MM.1S (cell line): ENCODE results near the gene SLC8A1.

Experiments
- EZH2 ChIP-seq: fragments of 300-600 bp; sonication (generic); optimal IDR thresholded peaks from 2 replicates; pipeline ENCODE3; 2017; ENCODE audit warnings: low read depth, mild to moderate bottlenecking, antibody characterized with exemption, low read length, mixed read lengths
- EZH2phosphoT487 ChIP-seq: fragments of 300-600 bp; sonication (generic); IDR thresholded peaks from 2 replicates; pipeline ENCODE4 v1.6.1; 2018; ENCODE audit warnings: antibody characterized with exemption, low read length
- TF ChIP-seq, protein P1 (sequence below): fragments of 300-600 bp; sonication (generic); IDR thresholded peaks from 2 replicates; pipeline ENCODE4 v1.5.1; 2016; ENCODE audit warnings: antibody characterized with exemption, low read length, mixed read lengths

DNA sequence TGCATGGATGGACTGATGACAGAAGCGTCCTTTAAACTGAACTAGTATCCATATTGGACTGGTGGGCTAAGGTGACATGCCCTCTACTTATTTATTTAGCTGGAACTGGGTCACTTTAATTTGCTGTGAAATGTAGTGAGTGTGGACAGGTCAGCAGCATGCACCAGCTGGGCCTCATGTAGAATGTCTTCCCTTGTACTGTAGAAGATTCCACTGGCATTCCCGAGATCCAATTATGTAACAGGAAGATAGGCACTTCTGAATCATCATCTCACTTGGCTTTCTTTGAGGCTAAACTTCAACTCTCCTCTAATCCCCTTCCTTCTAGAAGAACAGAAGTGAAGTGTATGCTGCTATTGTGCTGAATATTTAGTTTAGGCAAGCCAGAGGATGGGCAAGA is 296.2 kb downstream of the SLC8A1 start:
- TF ChIP-seq, protein P1, sequence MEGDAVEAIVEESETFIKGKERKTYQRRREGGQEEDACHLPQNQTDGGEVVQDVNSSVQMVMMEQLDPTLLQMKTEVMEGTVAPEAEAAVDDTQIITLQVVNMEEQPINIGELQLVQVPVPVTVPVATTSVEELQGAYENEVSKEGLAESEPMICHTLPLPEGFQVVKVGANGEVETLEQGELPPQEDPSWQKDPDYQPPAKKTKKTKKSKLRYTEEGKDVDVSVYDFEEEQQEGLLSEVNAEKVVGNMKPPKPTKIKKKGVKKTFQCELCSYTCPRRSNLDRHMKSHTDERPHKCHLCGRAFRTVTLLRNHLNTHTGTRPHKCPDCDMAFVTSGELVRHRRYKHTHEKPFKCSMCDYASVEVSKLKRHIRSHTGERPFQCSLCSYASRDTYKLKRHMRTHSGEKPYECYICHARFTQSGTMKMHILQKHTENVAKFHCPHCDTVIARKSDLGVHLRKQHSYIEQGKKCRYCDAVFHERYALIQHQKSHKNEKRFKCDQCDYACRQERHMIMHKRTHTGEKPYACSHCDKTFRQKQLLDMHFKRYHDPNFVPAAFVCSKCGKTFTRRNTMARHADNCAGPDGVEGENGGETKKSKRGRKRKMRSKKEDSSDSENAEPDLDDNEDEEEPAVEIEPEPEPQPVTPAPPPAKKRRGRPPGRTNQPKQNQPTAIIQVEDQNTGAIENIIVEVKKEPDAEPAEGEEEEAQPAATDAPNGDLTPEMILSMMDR, result no peak
- no peak for TF ChIP-seq EZH2
- TF ChIP-seq EZH2phosphoT487, result no peak
